ENCODE measurements around the gene SLC35D1. TPM values are rescaled to one million over a fixed set of nuclear protein-coding genes. Genes with fewer than 3 reads are reported as not detected.

Gene SLC35D1
- total and polyA plus RNA-seq, 2 of the 8 experiments (the other 6 are each of a cell fraction or from before 2014, with no cell fraction given) = 1.2 to 2.7 TPM

DNA sequence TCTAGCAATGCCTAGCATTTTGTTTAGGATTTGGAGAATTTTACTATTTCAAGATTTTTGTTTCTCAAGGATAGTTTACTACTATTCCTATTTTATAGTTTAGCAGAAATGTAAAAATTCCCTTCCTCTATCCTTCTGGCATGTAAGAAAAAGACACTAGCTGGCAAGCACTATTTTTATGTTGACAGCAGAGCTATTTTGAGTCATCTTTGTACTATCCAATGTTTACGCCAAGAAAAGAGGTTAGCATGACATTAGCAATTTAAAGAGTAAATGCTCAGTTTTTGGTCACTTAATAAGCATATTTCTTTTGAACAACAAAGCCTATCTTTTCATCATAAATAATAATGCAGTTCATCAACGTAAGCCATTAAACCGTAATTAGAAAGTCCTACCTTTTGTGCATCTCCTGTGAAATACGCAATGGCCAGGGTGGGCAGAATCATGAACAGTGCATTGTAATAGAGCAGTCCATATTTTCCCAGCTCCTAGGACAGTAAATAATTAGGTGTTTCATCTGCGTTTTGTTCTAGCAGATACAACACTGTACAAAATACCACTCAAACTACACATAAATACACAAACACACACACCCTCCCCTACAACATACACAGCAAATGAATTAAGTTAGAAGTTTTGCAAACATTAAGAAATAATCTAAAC lies 12.0 kb downstream of the SLC35D1 start:
- no peak overlapping the region for H3K56ac ChIP-seq (replicated peaks; ENCODE audit: insufficient read length, low read depth, low read length)
- H2BK12ac ChIP-seq (ENCODE audit: low read depth, low read length) = no peak overlapping the region
- no peak overlapping the region for H2AK5ac ChIP-seq (ENCODE audit: low read depth, low read length)
- no peaks in the 10 kb centered on the region for H3K79me2 ChIP-seq (ENCODE audit: control insufficient read depth in 1 of 2, insufficient read depth in 2 of 2, low read length in 2 of 2)
- peaks cover 0 to 5% (median 0%) of the 10 kb centered on the region in 4 experiments; a peak in 1 of 8 replicates for H3K36me3 ChIP-seq (ENCODE audit: control insufficient read depth in 2 of 4, insufficient read depth in 4 of 4, low read length in 3 of 4)
- H2AFZ ChIP-seq (ENCODE audit: low read length) = no peak overlapping the region
- no peaks in the 10 kb centered on the region for H4K20me1 ChIP-seq (replicated peaks in 1 of 2; ENCODE audit: control insufficient read depth in 1 of 2, insufficient read depth in 2 of 2, low read length in 2 of 2)
- H3K14ac ChIP-seq (ENCODE audit: insufficient read length) = no peak overlapping the region
- H3K4me1 ChIP-seq (replicated peaks in 1 of 4; ENCODE audit: control insufficient read depth in 3 of 4, insufficient read depth in 4 of 4, low read length in 3 of 4) = peaks cover 0 to 4% (median under 1%) of the 10 kb centered on the region in 4 experiments; a peak in 2 of 7 replicates
- H3K4me2 ChIP-seq (ENCODE audit: insufficient read depth in 1 of 2, low read depth in 2 of 2, low read length in 2 of 2) = no peak overlapping the region
- ChIA-PET CTCF (ENCODE audit: partially characterized antibody) (interaction anchor here (0.6 to 2.1 kb wide), 3 partner anchors 11 to 108 kb away, joined by 3 to 5 read pairs (median 3); no protein-coding TSS in a partner anchor), POLR2A (ENCODE audit: partially characterized antibody) (interaction anchor here (1.4 kb wide), 1 partner anchor 12 kb away, joined by 5 read pairs; the partner anchor contains the start of gene SLC35D1)
- no peak for FAIRE-seq
- H4K5ac ChIP-seq (ENCODE audit: insufficient read length, low read depth, low read length) = no peak overlapping the region
- no peaks in the 10 kb centered on the region for H3K79me1 ChIP-seq (ENCODE audit: low read depth, low read length)
- H3K27me3 ChIP-seq (replicated peaks in 1 of 4; ENCODE audit: control insufficient read depth in 3 of 4, extremely low read depth in 1 of 4, insufficient read depth in 3 of 4, low read length in 3 of 4) = no peaks in the 10 kb centered on the region
- no peak overlapping the region for H2BK120ac ChIP-seq (replicated peaks; ENCODE audit: low read depth, low read length)
- H3K23me2 ChIP-seq (ENCODE audit: low read depth, low read length) = no peaks in the 10 kb centered on the region
- no peak overlapping the region for H4K91ac ChIP-seq (replicated peaks; ENCODE audit: insufficient read length, low read length)
- DNase-seq (ENCODE audit: low read depth in 1 of 2, low spot score in 2 of 2) = no peak
- WGBS, 2 experiments (ENCODE audit: extremely low coverage in 1 of 2, insufficient coverage in 1 of 2, insufficient read length in 1 of 2, insufficient replicate concordance in 2 of 2, low coverage in 1 of 2, low lambda C conversion rate in 2 of 2, missing lambda C conversion rate in 1 of 2) = 86% methylated on average over 5 of the region's 5 CpGs; no CpG with 5 or more reads in 1 of the 2 experiments
- H3K23ac ChIP-seq (ENCODE audit: insufficient read length) = no peak overlapping the region
- no peak overlapping the region for H3K9ac ChIP-seq (replicated peaks in 1 of 4; ENCODE audit: extremely low read depth in 1 of 4, low read depth in 3 of 4, low read length in 3 of 4)
- H3K27ac ChIP-seq (ENCODE audit: low read depth, low read length) = no peak overlapping the region
- no peak overlapping the region for H3K18ac ChIP-seq (ENCODE audit: extremely low read depth, low read length)
- H4K8ac ChIP-seq (ENCODE audit: extremely low read depth, insufficient read depth, low read length) = no peak overlapping the region
- no peak overlapping the region for H2BK5ac ChIP-seq (ENCODE audit: low read depth, low read length)
- no peak overlapping the region for H3K4me3 ChIP-seq (ENCODE audit: extremely low read depth in 1 of 4, insufficient read depth in 2 of 4, low read depth in 3 of 4, low read length in 4 of 4)
- H2BK20ac ChIP-seq (ENCODE audit: low read length) = no peak overlapping the region
- H3K4ac ChIP-seq (replicated peaks; ENCODE audit: insufficient read length, low read depth, low read length) = no peak overlapping the region
- no peaks in the 10 kb centered on the region for H3K9me3 ChIP-seq (ENCODE audit: insufficient read depth in 2 of 2, low read depth in 1 of 2, low read length in 1 of 2)
- no peak overlapping the region for H2BK15ac ChIP-seq (ENCODE audit: low read length)
- TF ChIP-seq JUND (IDR thresholded peaks at IDR 0.05; ENCODE audit: low read length) = no peak
- no peak for TF ChIP-seq CHD1 (IDR thresholded peaks at IDR 0.05; ENCODE audit: low read depth, low read length)
- TF ChIP-seq RAD21 (IDR thresholded peaks at IDR 0.05 in 1 of 2, conservative IDR thresholded peaks at IDR 0.05 in 1 of 2; ENCODE audit: low read depth in 2 of 2, low read length in 2 of 2) = no peak
- no peak for TF ChIP-seq CEBPB (IDR thresholded peaks at IDR 0.05; ENCODE audit: low read depth, low read length)
- TF ChIP-seq CREB1 (IDR thresholded peaks at IDR 0.05) = no peak
- TF ChIP-seq HDAC6 (IDR thresholded peaks at IDR 0.05; ENCODE audit: low read depth, low read length) = no peak
- no peak for TF ChIP-seq EP300 (IDR thresholded peaks at IDR 0.05; ENCODE audit: borderline replicate concordance in 1 of 2, low read depth in 2 of 2, low read length in 2 of 2)
- no peak for TF ChIP-seq ZNF274 (IDR thresholded peaks at IDR 0.05; ENCODE audit: borderline replicate concordance, extremely low read depth, low read length)
- no peak for TF ChIP-seq YY1 (IDR thresholded peaks at IDR 0.05; ENCODE audit: low read depth, low read length)
- TF ChIP-seq BRCA1 (IDR thresholded peaks at IDR 0.05; ENCODE audit: low read depth, low read length) = no peak
- no peak for TF ChIP-seq NRF1 (IDR thresholded peaks at IDR 0.05; ENCODE audit: low read depth, low read length)
- TF ChIP-seq FOSL1 (IDR thresholded peaks at IDR 0.05; ENCODE audit: insufficient read depth, low read depth, low read length) = no peak
- TF ChIP-seq, protein P1, sequence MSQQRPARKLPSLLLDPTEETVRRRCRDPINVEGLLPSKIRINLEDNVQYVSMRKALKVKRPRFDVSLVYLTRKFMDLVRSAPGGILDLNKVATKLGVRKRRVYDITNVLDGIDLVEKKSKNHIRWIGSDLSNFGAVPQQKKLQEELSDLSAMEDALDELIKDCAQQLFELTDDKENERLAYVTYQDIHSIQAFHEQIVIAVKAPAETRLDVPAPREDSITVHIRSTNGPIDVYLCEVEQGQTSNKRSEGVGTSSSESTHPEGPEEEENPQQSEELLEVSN (IDR thresholded peaks at IDR 0.05) = no peak
